ENCODE measurements around the gene BRIP1. TPM values are rescaled to one million over a fixed set of nuclear protein-coding genes. Genes with fewer than 3 reads are reported as not detected.

The BRIP1 gene
- total RNA-seq, 1 experiment from 2014 or later, result 20.2 TPM

DNA sequence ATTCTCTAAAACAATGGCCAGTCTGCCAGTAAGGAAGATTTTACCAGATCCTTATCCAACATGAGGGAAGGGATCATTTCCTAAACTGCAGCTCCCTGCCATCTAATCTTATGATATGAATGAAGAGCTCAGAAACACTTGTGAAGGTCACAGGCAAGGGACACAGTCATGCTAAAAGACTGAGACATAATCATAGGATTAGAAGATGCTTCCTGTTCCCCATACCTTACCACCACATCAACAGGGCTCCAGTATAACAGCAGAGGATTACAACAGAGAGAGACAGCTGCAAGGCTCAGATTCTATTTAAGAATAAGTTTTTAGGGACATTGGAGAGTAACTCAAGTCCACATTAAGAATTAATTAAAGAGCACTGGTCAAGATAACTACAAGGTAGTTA, 93.3 kb downstream of the BRIP1 start:
- no peak overlapping the region for H2AFZ ChIP-seq (ENCODE audit: low read length)
- no peak overlapping the region for H2BK5ac ChIP-seq (ENCODE audit: insufficient read length, low read length)
- H3K9me3 ChIP-seq (ENCODE audit: control insufficient read depth, low read depth, low read length), result no peaks in the 10 kb centered on the region
- H3K56ac ChIP-seq (ENCODE audit: insufficient read length, low read depth, low read length), result no peak overlapping the region
- Mint-ChIP-seq H3K4me3 (no peak overlapping the region), H3K27me3 (ENCODE audit: low read depth) (no peaks in the 10 kb centered on the region), H3K9me3 (peaks cover 19 to 22% of the 10 kb centered on the region in 2 experiments), H3K36me3 (ENCODE audit: insufficient read depth in 1 of 3, low read depth in 3 of 3) (peaks cover 42 to 59% (median 57%) of the 10 kb centered on the region in 3 experiments), H3K4me1 (0 out of 4 replicates have a peak, but pooled peaks cover 0 to under 1% of the 10 kb centered on the region in 2 experiments), H3K27ac (no peak overlapping the region)
- no peak overlapping the region for H3K14ac ChIP-seq (ENCODE audit: insufficient read depth, low read length)
- H3K4me1 ChIP-seq (ENCODE audit: insufficient read depth, low read length), result no peaks in the 10 kb centered on the region
- no peaks in the 10 kb centered on the region for H3K27me3 ChIP-seq (ENCODE audit: insufficient read depth, low read length)
- H4K5ac ChIP-seq (ENCODE audit: insufficient read length, low read depth, low read length), result no peak overlapping the region
- no peak overlapping the region for H3K23ac ChIP-seq (ENCODE audit: insufficient read length, low read depth, low read length)
- H3K4ac ChIP-seq (ENCODE audit: low read depth, low read length), result no peak overlapping the region
- no peak overlapping the region for H3K4me2 ChIP-seq (ENCODE audit: insufficient read depth, insufficient read length, low read length)
- no peak overlapping the region for H4K8ac ChIP-seq (replicated peaks; ENCODE audit: insufficient read length, low read depth, low read length)
- DNase-seq, result no peak
- no peak overlapping the region for H2BK120ac ChIP-seq (ENCODE audit: low read depth, low read length, poor library complexity, severe bottlenecking)
- H3K79me1 ChIP-seq (ENCODE audit: insufficient read depth, low read depth, low read length, poor library complexity, severe bottlenecking), result no peaks in the 10 kb centered on the region
- H2BK15ac ChIP-seq (ENCODE audit: low read depth, low read length), result no peak overlapping the region
- no peak overlapping the region for H3K27ac ChIP-seq (ENCODE audit: insufficient read length, low read depth, low read length)
- H3K18ac ChIP-seq (ENCODE audit: insufficient read length, low read depth, low read length), result no peak overlapping the region
- no peaks in the 10 kb centered on the region for H3K23me2 ChIP-seq (ENCODE audit: insufficient read length, low read depth, low read length, poor library complexity, severe bottlenecking)
- TF ChIP-seq, protein P1, sequence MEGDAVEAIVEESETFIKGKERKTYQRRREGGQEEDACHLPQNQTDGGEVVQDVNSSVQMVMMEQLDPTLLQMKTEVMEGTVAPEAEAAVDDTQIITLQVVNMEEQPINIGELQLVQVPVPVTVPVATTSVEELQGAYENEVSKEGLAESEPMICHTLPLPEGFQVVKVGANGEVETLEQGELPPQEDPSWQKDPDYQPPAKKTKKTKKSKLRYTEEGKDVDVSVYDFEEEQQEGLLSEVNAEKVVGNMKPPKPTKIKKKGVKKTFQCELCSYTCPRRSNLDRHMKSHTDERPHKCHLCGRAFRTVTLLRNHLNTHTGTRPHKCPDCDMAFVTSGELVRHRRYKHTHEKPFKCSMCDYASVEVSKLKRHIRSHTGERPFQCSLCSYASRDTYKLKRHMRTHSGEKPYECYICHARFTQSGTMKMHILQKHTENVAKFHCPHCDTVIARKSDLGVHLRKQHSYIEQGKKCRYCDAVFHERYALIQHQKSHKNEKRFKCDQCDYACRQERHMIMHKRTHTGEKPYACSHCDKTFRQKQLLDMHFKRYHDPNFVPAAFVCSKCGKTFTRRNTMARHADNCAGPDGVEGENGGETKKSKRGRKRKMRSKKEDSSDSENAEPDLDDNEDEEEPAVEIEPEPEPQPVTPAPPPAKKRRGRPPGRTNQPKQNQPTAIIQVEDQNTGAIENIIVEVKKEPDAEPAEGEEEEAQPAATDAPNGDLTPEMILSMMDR (conservative IDR thresholded peaks at IDR 0.05), result no peak
- no peak overlapping the region for H2BK12ac ChIP-seq (ENCODE audit: insufficient read length, low read depth, low read length)
- no peak overlapping the region for H2AK5ac ChIP-seq (ENCODE audit: insufficient read length, low read length)
- H3K9ac ChIP-seq (ENCODE audit: extremely low read depth, insufficient read length, low read length), result no peak overlapping the region
- H3K79me2 ChIP-seq (ENCODE audit: insufficient read depth, low read length), result no peaks in the 10 kb centered on the region
- H2BK20ac ChIP-seq (ENCODE audit: low read depth, low read length, poor library complexity, severe bottlenecking), result no peak overlapping the region
- H4K20me1 ChIP-seq (ENCODE audit: control insufficient read depth, insufficient read depth, insufficient read length), result no peaks in the 10 kb centered on the region
- H3T11ph ChIP-seq (ENCODE audit: low read length), result no peak overlapping the region
- no peak overlapping the region for H4K91ac ChIP-seq (ENCODE audit: insufficient read length, low read depth, low read length)
